A673 (cell line): ENCODE results near the gene CCDC88B. TPM values are rescaled to one million over a fixed set of nuclear protein-coding genes. Genes with fewer than 3 reads are reported as not detected.

Experiments
- BruUV-seq: library from RNA; stranded (reverse); fragments of 400-500 nt; replicated peaks from 2 replicates; lab custom pipeline; 2021; lab: Mats Ljungman, UMichigan
- CTCF ChIA-PET: fragments of 300-600 bp; sonication (Branson Sonifier 250); formaldehyde crosslinking; loops from one replicate; lab custom pipeline; 2022; ENCODE audit warnings: antibody characterized with exemption; lab: Charles Lee
- POLR2A ChIA-PET: fragments of 300-600 bp; sonication (Branson Sonifier 250); formaldehyde crosslinking; loops from one replicate; lab custom pipeline; 2022; ENCODE audit warnings: antibody characterized with exemption; ENCODE audit not compliant: low non-redundant PET; lab: Charles Lee
- DNase-seq: peaks from one replicate; pipeline ENCODE4 v3.0.0-alpha.2; 2015; ENCODE audit warnings: low spot score
- H3K27ac ChIP-seq: fragments of 200-600 bp; sonication (generic); 2 replicates; pipeline ENCODE4 v1.5.1; 2016; ENCODE audit warnings: mixed run types, low read depth, mild to moderate bottlenecking, mixed read lengths, antibody characterized with exemption, low read length; ENCODE audit not compliant: poor library complexity, severe bottlenecking
- H3K27me3 ChIP-seq: fragments of 200-600 bp; sonication (generic); replicated peaks from 2 replicates; pipeline ENCODE4 v1.6.1; 2017; ENCODE audit warnings: mixed run types, low read depth, mild to moderate bottlenecking, mixed read lengths, antibody characterized with exemption, low read length; ENCODE audit not compliant: insufficient read depth, poor library complexity
- H3K36me3 ChIP-seq: fragments of 200-600 bp; sonication (generic); 2 replicates; pipeline ENCODE4 v1.6.1; 2016; ENCODE audit warnings: mixed run types, mild to moderate bottlenecking, mixed read lengths, antibody characterized with exemption, low read length; ENCODE audit not compliant: insufficient read depth, poor library complexity, severe bottlenecking
- H3K4me1 ChIP-seq: fragments of 200-600 bp; sonication (generic); 2 replicates; pipeline ENCODE4 v1.6.1; 2017; ENCODE audit warnings: mixed run types, mild to moderate bottlenecking, mixed read lengths, antibody characterized with exemption, low read length; ENCODE audit not compliant: insufficient read depth, poor library complexity, severe bottlenecking
- H3K4me3 ChIP-seq: fragments of 200-600 bp; sonication (generic); 2 replicates; pipeline ENCODE4 v1.5.1; 2016; ENCODE audit warnings: low read depth, mixed run types, mild to moderate bottlenecking, mixed read lengths, low read length; ENCODE audit not compliant: poor library complexity, severe bottlenecking
- H3K9me3 ChIP-seq: fragments of 200-600 bp; sonication (generic); 2 replicates; pipeline ENCODE4 v1.6.1; 2016; ENCODE audit warnings: mixed run types, low read depth, mild to moderate bottlenecking, mixed read lengths, antibody characterized with exemption, low read length; ENCODE audit not compliant: poor library complexity, severe bottlenecking
- EZH2 ChIP-seq: fragments of 200-600 bp; sonication (generic); IDR thresholded peaks from 2 replicates; pipeline ENCODE4 v1.6.1; 2017; ENCODE audit warnings: borderline replicate concordance, low read depth, mild to moderate bottlenecking, mixed read lengths, antibody characterized with exemption, low read length; ENCODE audit not compliant: poor library complexity, severe bottlenecking
- intact Hi-C: fragments of 100-400 bp; cut with micrococcal nuclease; formaldehyde crosslinking; loops from one replicate; pipeline ENCODE4 v1.10.0; 2022; ENCODE audit not compliant: unreplicated experiment
- total RNA-seq: library from RNA; stranded (reverse); gene quantifications from 2 replicates; pipeline ENCODE4 v1.2.3, GENCODE V29; 2021
- TF ChIP-seq, protein P1 (sequence below): fragments of 300-800, 200-600 bp; sonication (generic); conservative IDR thresholded peaks from 2 replicates; pipeline ENCODE4 v1.5.1; 2017; ENCODE audit warnings: low read depth, mild to moderate bottlenecking, antibody characterized with exemption, low read length, moderate library complexity, mixed read lengths

CCDC88B gene
- total RNA-seq, 1 experiment from 2014 or later, result 0.47 TPM

GRCh38 chr11:64372802-64373597 is 33.0 kb downstream of the CCDC88B start:
- intact Hi-C loops, result no loop called here
- Histone ChIP-seq H3K4me3 (peak overlapping the region; percentile 44), H3K36me3 (no peaks in the 10 kb centered on the region), H3K4me1 (peaks cover 10% of the 10 kb centered on the region), H3K27ac (peak overlapping the region; percentile 10), H3K27me3 (no peaks in the 10 kb centered on the region), H3K9me3 (no peaks in the 10 kb centered on the region)
- no TSS peak for BruUV-seq
- ChIA-PET POLR2A (no interaction called here), CTCF (interaction anchor here (0.5 to 1.0 kb wide), 3 partner anchors 18 to 468 kb away, joined by 3 to 5 read pairs (median 5); no protein-coding TSS in a partner anchor)
- DNase-seq, result peak; percentile 97
- TF ChIP-seq EZH2, result no peak
- TF ChIP-seq, protein P1, sequence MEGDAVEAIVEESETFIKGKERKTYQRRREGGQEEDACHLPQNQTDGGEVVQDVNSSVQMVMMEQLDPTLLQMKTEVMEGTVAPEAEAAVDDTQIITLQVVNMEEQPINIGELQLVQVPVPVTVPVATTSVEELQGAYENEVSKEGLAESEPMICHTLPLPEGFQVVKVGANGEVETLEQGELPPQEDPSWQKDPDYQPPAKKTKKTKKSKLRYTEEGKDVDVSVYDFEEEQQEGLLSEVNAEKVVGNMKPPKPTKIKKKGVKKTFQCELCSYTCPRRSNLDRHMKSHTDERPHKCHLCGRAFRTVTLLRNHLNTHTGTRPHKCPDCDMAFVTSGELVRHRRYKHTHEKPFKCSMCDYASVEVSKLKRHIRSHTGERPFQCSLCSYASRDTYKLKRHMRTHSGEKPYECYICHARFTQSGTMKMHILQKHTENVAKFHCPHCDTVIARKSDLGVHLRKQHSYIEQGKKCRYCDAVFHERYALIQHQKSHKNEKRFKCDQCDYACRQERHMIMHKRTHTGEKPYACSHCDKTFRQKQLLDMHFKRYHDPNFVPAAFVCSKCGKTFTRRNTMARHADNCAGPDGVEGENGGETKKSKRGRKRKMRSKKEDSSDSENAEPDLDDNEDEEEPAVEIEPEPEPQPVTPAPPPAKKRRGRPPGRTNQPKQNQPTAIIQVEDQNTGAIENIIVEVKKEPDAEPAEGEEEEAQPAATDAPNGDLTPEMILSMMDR, result no peak

- H3K4me3 ChIP-seq, result peak overlapping the region; percentile 44
Measured at GRCh38 chr11:64373598-64373974, 33.6 kb downstream of the CCDC88B start.

DNA sequence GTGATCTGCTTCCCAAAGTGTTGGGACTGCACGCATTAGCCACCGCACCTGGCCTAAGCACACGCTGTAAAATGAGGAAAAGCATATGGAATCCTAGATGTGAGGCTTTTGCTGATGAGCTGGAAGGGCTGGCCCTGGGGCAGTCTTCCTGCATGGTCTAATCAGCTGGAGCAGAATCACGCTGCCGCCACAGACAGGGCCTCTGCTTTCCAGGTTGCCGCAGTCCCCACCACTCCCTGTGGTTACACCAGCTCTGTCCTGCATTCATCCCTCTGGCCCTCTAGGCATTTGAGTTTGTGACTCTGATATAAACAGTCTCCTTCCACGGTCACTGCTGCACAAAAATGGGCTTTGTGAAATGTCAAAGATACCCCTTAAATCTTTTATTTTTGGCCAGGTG is 36.1 kb downstream of the CCDC88B start:
- H3K27me3 ChIP-seq, result no peaks in the 10 kb centered on the region
- ChIA-PET POLR2A (no interaction called here), CTCF (no interaction called here)
- H3K36me3 ChIP-seq, result no peaks in the 10 kb centered on the region
- no peak for DNase-seq
- no peak overlapping the region for H3K27ac ChIP-seq
- no peak for TF ChIP-seq EZH2
- TF ChIP-seq, protein P1, result no peak
- BruUV-seq, result no TSS peak
- no peak overlapping the region for H3K4me3 ChIP-seq
- H3K9me3 ChIP-seq, result no peaks in the 10 kb centered on the region
- intact Hi-C loops, result no loop called here
- H3K4me1 ChIP-seq, result peaks cover 10% of the 10 kb centered on the region

More at GRCh38 chr11:64373598-64373974, 33.6 kb downstream of the CCDC88B start:
- intact Hi-C loops, result no loop called here
- peaks cover 10% of the 10 kb centered on the region for H3K4me1 ChIP-seq
- no peaks in the 10 kb centered on the region for H3K27me3 ChIP-seq
- TF ChIP-seq, protein P1, result no peak
- no peak for TF ChIP-seq EZH2
- no peaks in the 10 kb centered on the region for H3K36me3 ChIP-seq
- BruUV-seq, result no TSS peak
- H3K9me3 ChIP-seq, result no peaks in the 10 kb centered on the region
- no peak for DNase-seq
- no peak overlapping the region for H3K27ac ChIP-seq
- POLR2A ChIA-PET, result no interaction called here
- CTCF ChIA-PET, result no interaction called here
